Nephron (organoid): ENCODE data around the gene FBL.

ENCODE experiments used
- H3K27ac Mint-ChIP-seq, 3 experiments: 2 replicates each; pipeline ENCODE4 v1.8.0; 2020; ENCODE audit warnings: mixed read lengths in 3 of 3, mild to moderate bottlenecking in 2 of 3, moderate library complexity in 1 of 3
- H3K27me3 Mint-ChIP-seq: 2 replicates; pipeline ENCODE4 v1.8.0; 2021; ENCODE audit warnings: low read depth, mild to moderate bottlenecking, moderate library complexity, mixed read lengths
- H3K36me3 Mint-ChIP-seq: 2 replicates; pipeline ENCODE4 v1.8.0; 2020; ENCODE audit warnings: low read depth, mixed read lengths
- H3K4me1 Mint-ChIP-seq: 2 replicates; pipeline ENCODE4 v1.8.0; 2020; ENCODE audit warnings: mixed read lengths
- H3K4me3 Mint-ChIP-seq, 3 experiments: 2 replicates each; pipeline ENCODE4 v1.8.0; 2020; ENCODE audit warnings: mild to moderate bottlenecking in 3 of 3, mixed read lengths in 3 of 3, moderate library complexity in 2 of 3
- H3K9me3 Mint-ChIP-seq: 2 replicates; pipeline ENCODE4 v1.8.0; 2020; ENCODE audit warnings: mixed read lengths
- TF ChIP-seq, protein P1 (sequence below), 3 experiments: fragments of 200-600 bp; sonication (generic); IDR thresholded peaks; one replicate each; pipeline ENCODE4 v1.5.0; 2021; ENCODE audit warnings: antibody characterized with exemption in 3 of 3; ENCODE audit not compliant: unreplicated experiment in 3 of 3

The FBL gene

DNA sequence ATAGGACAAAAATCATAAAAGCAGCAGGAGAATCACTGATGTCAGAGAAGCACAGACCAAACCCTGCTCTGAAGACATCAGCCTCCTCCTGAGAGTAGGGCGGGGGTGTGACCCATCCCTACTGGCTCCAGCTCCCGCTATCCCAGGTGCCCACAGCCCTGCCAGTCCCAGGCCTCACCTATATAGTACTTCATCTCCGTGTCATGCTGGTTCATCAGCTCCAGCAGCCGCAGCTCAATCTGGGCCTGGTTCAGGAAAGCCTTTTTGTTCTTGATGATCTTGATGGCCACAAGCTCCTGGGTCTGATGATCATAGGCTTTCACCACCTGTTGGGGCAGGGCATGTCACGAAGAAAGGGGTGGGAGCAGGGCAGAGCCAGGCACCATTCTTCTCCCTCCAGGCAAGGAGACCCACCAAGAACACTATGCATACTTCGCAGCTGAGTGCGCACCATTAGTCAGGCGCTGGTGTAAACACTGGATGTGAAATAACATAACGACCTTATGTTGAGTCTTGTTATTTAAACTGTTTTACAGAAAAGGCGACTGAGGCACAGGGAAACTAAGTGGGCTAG, 16.4 kb downstream of the FBL start:
- TF ChIP-seq, protein P1, sequence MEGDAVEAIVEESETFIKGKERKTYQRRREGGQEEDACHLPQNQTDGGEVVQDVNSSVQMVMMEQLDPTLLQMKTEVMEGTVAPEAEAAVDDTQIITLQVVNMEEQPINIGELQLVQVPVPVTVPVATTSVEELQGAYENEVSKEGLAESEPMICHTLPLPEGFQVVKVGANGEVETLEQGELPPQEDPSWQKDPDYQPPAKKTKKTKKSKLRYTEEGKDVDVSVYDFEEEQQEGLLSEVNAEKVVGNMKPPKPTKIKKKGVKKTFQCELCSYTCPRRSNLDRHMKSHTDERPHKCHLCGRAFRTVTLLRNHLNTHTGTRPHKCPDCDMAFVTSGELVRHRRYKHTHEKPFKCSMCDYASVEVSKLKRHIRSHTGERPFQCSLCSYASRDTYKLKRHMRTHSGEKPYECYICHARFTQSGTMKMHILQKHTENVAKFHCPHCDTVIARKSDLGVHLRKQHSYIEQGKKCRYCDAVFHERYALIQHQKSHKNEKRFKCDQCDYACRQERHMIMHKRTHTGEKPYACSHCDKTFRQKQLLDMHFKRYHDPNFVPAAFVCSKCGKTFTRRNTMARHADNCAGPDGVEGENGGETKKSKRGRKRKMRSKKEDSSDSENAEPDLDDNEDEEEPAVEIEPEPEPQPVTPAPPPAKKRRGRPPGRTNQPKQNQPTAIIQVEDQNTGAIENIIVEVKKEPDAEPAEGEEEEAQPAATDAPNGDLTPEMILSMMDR (IDR thresholded peaks at IDR 0.05; ENCODE audit: unreplicated experiment in 3 of 3) = no peak
- no peaks in the 10 kb centered on the region for H3K9me3 Mint-ChIP-seq
- peaks cover 36% of the 10 kb centered on the region for H3K4me1 Mint-ChIP-seq
- no peaks in the 10 kb centered on the region for H3K27me3 Mint-ChIP-seq
- H3K36me3 Mint-ChIP-seq = peaks cover 58% of the 10 kb centered on the region
- H3K27ac Mint-ChIP-seq = no peak overlapping the region
- peak overlapping the region; percentile 9 to 34 (median 25) for H3K4me3 Mint-ChIP-seq

DNA sequence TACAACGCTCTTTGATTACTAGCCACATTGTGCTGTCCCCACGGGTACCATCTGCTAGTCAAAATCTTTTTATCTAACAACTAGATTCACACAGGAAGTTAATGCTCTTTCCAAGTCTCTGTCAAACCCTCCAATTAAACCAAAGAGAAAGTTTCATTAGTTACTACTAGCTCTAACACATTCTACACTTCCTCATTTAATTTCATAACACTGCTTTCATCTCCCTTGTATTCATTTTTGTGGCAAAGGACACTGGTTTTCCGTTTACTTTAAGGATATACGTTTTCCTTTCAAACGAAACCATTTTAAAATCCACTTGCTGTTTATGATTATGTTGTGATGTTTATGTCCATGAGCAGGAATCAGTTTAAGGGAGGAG, 17.5 kb downstream of the FBL start:
- Mint-ChIP-seq H3K36me3 (peaks cover 54% of the 10 kb centered on the region), H3K27ac (peak overlapping the region in 2 of 3 experiments; percentile 26 to 44), H3K9me3 (no peaks in the 10 kb centered on the region), H3K27me3 (no peaks in the 10 kb centered on the region), H3K4me1 (peaks cover 31% of the 10 kb centered on the region), H3K4me3 (peak overlapping the region in 1 of 3 experiments; percentile 10)
- TF ChIP-seq, protein P1 (IDR thresholded peaks at IDR 0.05; ENCODE audit: unreplicated experiment in 3 of 3) = no peak

DNA sequence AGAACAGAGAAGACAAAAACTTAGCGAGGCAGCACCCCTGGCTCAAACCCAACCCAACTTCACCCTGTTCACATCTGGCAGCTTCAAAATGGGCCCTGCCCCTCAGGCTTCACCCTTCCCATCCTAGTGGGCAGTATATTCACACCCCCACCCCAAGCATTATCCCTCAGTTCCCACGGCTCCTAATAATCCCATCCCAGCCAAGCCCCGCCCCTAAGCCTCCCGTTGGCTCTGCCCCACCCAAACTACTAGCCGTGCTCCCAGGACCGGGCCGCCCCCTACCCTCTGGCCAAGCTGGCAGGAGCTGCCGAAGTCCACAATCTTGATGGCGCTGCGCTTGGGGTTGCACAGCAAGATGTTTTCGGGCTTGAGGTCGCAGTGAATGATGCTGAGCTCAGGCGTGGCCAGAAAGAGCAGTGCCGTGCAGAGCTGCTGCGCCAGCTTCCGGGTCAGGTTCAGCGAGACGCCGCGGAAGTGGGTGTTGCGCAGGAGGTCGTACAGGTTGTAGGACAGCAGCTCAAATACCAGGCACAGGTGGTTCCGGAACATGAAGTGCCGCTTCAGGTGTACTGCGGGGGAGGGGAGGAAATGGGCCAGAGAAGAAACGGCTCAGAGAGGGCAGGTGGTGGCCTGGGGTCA, 18.0 kb downstream of the FBL start:
- Mint-ChIP-seq H3K4me1 (peaks cover 31% of the 10 kb centered on the region), H3K27me3 (no peaks in the 10 kb centered on the region), H3K27ac (no peak overlapping the region), H3K9me3 (no peaks in the 10 kb centered on the region), H3K36me3 (peaks cover 54% of the 10 kb centered on the region), H3K4me3 (peak overlapping the region in 1 of 3 experiments; percentile 37)
- TF ChIP-seq, protein P1 (IDR thresholded peaks at IDR 0.05; ENCODE audit: unreplicated experiment in 3 of 3) = no peak

DNA sequence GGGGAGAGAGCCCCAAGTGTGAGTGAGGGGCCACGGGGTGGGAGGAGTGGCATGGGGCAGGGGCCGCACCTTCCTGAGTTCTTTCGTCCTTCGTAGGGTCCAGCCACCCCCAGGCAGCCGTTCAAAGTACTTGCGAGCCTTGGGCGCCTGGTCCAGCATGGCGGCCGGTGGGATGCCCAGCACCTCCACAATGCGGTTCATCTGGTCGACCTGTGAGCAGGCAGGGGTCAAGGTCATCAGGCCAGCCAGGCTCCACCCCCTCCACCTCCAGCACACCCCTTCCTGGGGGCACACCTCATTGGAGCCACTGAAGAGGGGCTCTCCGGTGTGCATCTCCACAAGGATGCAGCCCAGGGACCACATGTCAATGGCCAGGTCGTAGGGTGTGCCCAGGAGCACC, 19.0 kb downstream of the FBL start:
- Mint-ChIP-seq H3K27ac (no peak overlapping the region), H3K36me3 (peaks cover 48% of the 10 kb centered on the region), H3K9me3 (no peaks in the 10 kb centered on the region), H3K4me3 (no peak overlapping the region), H3K4me1 (peaks cover 22% of the 10 kb centered on the region), H3K27me3 (no peaks in the 10 kb centered on the region)
- TF ChIP-seq, protein P1 (IDR thresholded peaks at IDR 0.05; ENCODE audit: unreplicated experiment in 3 of 3) = no peak

DNA sequence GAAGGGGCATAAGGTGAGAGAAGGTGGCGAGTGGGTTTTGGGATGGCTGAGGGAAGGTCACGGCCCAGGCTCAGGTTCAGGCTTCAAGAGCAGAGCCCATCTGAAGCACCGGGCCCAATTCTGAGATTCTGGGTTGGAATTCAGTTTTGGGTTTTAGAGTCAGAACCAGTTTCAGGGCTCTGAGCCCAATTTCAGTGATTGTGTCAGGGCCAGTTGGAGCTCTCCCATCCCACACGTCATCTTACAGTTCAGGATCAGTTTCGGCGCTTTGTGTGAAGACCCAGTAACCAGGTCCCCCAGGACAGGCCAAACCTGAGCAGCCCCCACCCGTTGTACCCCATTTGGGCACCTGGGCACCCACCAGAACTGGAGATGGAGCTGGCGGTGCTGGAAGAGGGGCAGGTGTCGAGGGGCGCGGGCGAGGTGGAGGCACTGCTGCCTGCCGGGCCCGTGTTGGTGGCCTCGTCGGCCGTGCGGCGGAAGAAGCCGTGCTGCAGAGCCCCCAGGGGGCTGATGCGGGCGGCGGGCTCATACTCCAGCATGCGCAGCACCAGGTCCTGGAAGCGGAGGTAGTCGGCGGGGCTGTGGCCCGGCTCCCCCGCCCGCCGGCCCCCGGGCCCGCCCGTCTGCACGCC, 19.8 kb downstream of the FBL start:
- TF ChIP-seq, protein P1 (IDR thresholded peaks at IDR 0.05; ENCODE audit: unreplicated experiment in 3 of 3) = no peak
- peaks cover 44% of the 10 kb centered on the region for H3K36me3 Mint-ChIP-seq
- H3K4me3 Mint-ChIP-seq = no peak overlapping the region
- no peaks in the 10 kb centered on the region for H3K27me3 Mint-ChIP-seq
- H3K9me3 Mint-ChIP-seq = no peaks in the 10 kb centered on the region
- H3K27ac Mint-ChIP-seq = no peak overlapping the region
- H3K4me1 Mint-ChIP-seq = peaks cover 16% of the 10 kb centered on the region
